NCI-H146 treated with DMSO at 0.1 percent for 48 hours (cell line): ENCODE measurements around the gene KIF23.
"Not testable (repeated sequence)": the region's sequence is repeated elsewhere in the genome, so short reads cannot be mapped to it uniquely, and the experiment has no call there.

Experiments
- DNase-seq: peaks from one replicate; lab custom pipeline; 2025; ENCODE audit not compliant: unreplicated experiment; lab: John Stamatoyannopoulos, UW

The KIF23 gene

GRCh38 chr15:69413822-69414700 lies at the start of gene KIF23:
KIF23 (plus strand) TSS chr15:69414349; CDS start chr15:69414466, 117 bp downstream.
- DNase-seq = peak; percentile 70

- no peak for DNase-seq
These were observed 46.9 kb upstream of the KIF23 start for GRCh38 chr15:69367236-69367635.

GRCh38 chr15:69369631-69370030 lies 44.5 kb upstream of the KIF23 start:
- no peak for DNase-seq

GRCh38 chr15:69373406-69373805 lies 40.7 kb upstream of the KIF23 start:
- DNase-seq = no peak

GRCh38 chr15:69375151-69375790 lies 38.9 kb upstream of the KIF23 start:
- DNase-seq = no peak

GRCh38 chr15:69377216-69377970 lies 36.8 kb upstream of the KIF23 start:
- DNase-seq = no peak

GRCh38 chr15:69380100-69380725 lies 33.9 kb upstream of the KIF23 start:
- DNase-seq = no peak

GRCh38 chr15:69380726-69381105 lies 33.4 kb upstream of the KIF23 start:
- no peak for DNase-seq

GRCh38 chr15:69382176-69382575 lies 32.0 kb upstream of the KIF23 start:
- DNase-seq = not testable (repeated sequence)

GRCh38 chr15:69384066-69384465 lies 30.1 kb upstream of the KIF23 start:
- DNase-seq = not testable (repeated sequence)

GRCh38 chr15:69384626-69385598 lies 29.2 kb upstream of the KIF23 start:
- DNase-seq = no peak

- no peak for DNase-seq
These were observed 28.3 kb upstream of the KIF23 start for GRCh38 chr15:69385831-69386230.

- DNase-seq = no peak
These were observed 27.9 kb upstream of the KIF23 start for GRCh38 chr15:69386284-69386683.

GRCh38 chr15:69388260-69388705 lies 25.9 kb upstream of the KIF23 start:
- DNase-seq = no peak

- DNase-seq = no peak
These were observed 24.7 kb upstream of the KIF23 start for GRCh38 chr15:69389426-69389825.

GRCh38 chr15:69390575-69390974 lies 23.6 kb upstream of the KIF23 start:
- no peak for DNase-seq

- DNase-seq = no peak
These were observed 22.9 kb upstream of the KIF23 start for GRCh38 chr15:69391046-69391757.

GRCh38 chr15:69392352-69392751 lies 21.8 kb upstream of the KIF23 start:
- no peak for DNase-seq

GRCh38 chr15:69393831-69394491 lies 20.2 kb upstream of the KIF23 start:
- no peak for DNase-seq
